SK-N-SH treated with all-trans-retinoic acid at 6 μM for 48 hours (cell line): ENCODE measurements around the gene AP5Z1.

Source experiments
- ARNTL ChIP-seq: fragments of 450-650 bp; formaldehyde crosslinking; IDR thresholded peaks from 2 replicates; pipeline ENCODE4 v1.5.0; 2020; ENCODE audit warnings: low read depth, mild to moderate bottlenecking, moderate library complexity, borderline replicate concordance
- GLIS3 ChIP-seq: fragments of 250-450 bp; sonication (Bioruptor Pico); IDR thresholded peaks from 2 replicates; pipeline ENCODE4 v1.5.0; 2020; ENCODE audit warnings: mild to moderate bottlenecking, moderate library complexity
- OSR1 ChIP-seq: fragments of 250-450 bp; sonication (Bioruptor Pico); IDR thresholded peaks from 2 replicates; pipeline ENCODE4 v1.8.0; 2022; ENCODE audit warnings: moderate library complexity, mild to moderate bottlenecking, inconsistent platforms
- PATZ1 ChIP-seq: fragments of 250-450 bp; sonication (Bioruptor Pico); IDR thresholded peaks from 2 replicates; pipeline ENCODE4 v1.8.0; 2020; ENCODE audit warnings: mild to moderate bottlenecking, moderate library complexity, borderline replicate concordance
- POU6F1 ChIP-seq: fragments of 250-450 bp; sonication (Bioruptor Pico); IDR thresholded peaks from 2 replicates; pipeline ENCODE4 v1.8.0; 2021; ENCODE audit warnings: low read depth, mild to moderate bottlenecking, moderate library complexity, borderline replicate concordance
- PPARA ChIP-seq: fragments of 250-450 bp; sonication (Bioruptor Pico); IDR thresholded peaks from 2 replicates; pipeline ENCODE4 v1.5.0; 2020; ENCODE audit warnings: mild to moderate bottlenecking, borderline replicate concordance
- RARB ChIP-seq: fragments of 250-450 bp; sonication (Bioruptor Pico); IDR thresholded peaks from 2 replicates; pipeline ENCODE4 v1.8.0; 2021; ENCODE audit warnings: mild to moderate bottlenecking, moderate library complexity
- TCF4 ChIP-seq: fragments of 250-450 bp; sonication (Bioruptor Pico); IDR thresholded peaks from 2 replicates; pipeline ENCODE4 v1.8.0; 2021; ENCODE audit warnings: mild to moderate bottlenecking, moderate library complexity, borderline replicate concordance
- ZC3H10 ChIP-seq: fragments of 250-450 bp; sonication (Bioruptor Pico); IDR thresholded peaks from 2 replicates; pipeline ENCODE4 v1.5.1; 2021; ENCODE audit warnings: mild to moderate bottlenecking, moderate library complexity
- ZFP3 ChIP-seq: fragments of 250-450 bp; sonication (Bioruptor Pico); IDR thresholded peaks from 2 replicates; pipeline ENCODE4 v1.5.0; 2020; ENCODE audit warnings: mild to moderate bottlenecking, moderate library complexity
- ZNF8 ChIP-seq: fragments of 450-650 bp; formaldehyde crosslinking; IDR thresholded peaks from 2 replicates; pipeline ENCODE4 v1.5.0; 2020; ENCODE audit warnings: mild to moderate bottlenecking, moderate library complexity

- TF ChIP-seq OSR1 (no peak), GLIS3 (CRISPR knock-in tag) (no peak), ZC3H10 (CRISPR knock-in tag) (no peak), PPARA (CRISPR knock-in tag) (no peak), TCF4 (CRISPR knock-in tag) (no peak), ARNTL (no peak), ZFP3 (no peak), PATZ1 (no peak), ZNF8 (no peak), POU6F1 (CRISPR knock-in tag) (no peak), RARB (CRISPR knock-in tag) (no peak)
These were observed 14.6 kb downstream of the AP5Z1 start for GRCh38 chr7:4790078-4790465.
